Left renal cortex interstitium (tissue), 4 donors: ENCODE data around the gene ZDHHC8. TPM values are rescaled to one million over a fixed set of nuclear protein-coding genes. Genes with fewer than 3 reads are reported as not detected.

Source experiments
- DNase-seq, 4 donors: peaks; one replicate each; pipeline ENCODE4 v3.0.0-alpha.2; 2013; ENCODE audit warnings: low read depth in 4 of 4, low spot score in 2 of 4, missing footprints in 1 of 4
- polyA plus RNA-seq, 4 donors: library from polyadenylated mRNA; unstranded; fragments of 120-200 nt; gene quantifications; one replicate each; pipeline ENCODE4 v1.2.1, GENCODE V29; 2013; ENCODE audit not compliant: insufficient read length in 4 of 4

Gene ZDHHC8
- polyA plus RNA-seq, 4 donors, result 30.0 to 67.6 (median 49.2) TPM

DNA sequence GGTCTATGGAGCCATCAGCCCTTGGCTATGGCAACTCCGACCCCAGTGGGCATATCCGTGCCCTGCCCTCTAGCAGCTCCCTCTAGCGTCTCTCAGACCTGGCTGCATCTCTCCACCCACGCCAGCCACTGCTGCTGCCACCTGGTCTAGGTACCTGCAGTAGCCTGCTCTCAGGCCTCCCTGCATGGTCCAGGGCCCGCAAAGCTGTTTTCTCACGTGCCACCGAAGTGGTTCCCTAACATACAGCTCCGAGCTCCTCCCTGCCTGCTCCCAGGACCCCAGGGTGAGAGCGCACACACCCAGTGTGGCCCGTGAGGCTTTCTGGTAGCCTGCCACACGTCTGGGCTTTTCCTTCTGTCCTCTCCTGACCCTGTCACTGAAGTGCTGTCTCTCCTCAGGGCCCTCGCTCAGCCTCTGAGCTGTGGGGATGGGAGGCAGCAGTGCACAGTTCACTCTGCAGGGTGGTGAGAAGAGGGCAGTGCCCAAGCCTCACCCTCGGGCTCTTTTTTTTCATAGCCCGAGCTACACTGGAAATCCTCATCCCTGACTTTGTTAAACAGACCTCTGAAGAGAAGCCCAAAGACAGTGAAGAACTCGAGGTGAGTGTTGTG, 37.3 kb upstream of the ZDHHC8 start:
- no peak for DNase-seq

DNA sequence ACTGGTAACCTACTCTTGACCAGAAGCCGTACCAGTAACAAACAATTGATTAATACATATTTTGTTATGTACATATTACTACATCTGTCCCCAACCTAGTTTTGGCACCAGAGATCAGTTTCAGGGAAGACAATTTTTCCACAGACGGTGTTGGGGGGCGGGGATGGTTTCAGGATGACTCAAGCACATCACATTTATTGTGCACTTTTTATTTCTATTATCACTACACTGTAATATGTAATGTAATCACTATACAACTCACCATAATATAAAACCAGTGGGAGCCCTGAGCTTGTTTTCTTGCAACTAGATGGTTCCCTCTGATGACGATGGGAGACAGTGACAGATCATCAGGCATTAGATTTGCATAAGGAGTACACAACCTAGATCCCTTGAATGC, 36.1 kb upstream of the ZDHHC8 start:
- DNase-seq, result no peak

DNA sequence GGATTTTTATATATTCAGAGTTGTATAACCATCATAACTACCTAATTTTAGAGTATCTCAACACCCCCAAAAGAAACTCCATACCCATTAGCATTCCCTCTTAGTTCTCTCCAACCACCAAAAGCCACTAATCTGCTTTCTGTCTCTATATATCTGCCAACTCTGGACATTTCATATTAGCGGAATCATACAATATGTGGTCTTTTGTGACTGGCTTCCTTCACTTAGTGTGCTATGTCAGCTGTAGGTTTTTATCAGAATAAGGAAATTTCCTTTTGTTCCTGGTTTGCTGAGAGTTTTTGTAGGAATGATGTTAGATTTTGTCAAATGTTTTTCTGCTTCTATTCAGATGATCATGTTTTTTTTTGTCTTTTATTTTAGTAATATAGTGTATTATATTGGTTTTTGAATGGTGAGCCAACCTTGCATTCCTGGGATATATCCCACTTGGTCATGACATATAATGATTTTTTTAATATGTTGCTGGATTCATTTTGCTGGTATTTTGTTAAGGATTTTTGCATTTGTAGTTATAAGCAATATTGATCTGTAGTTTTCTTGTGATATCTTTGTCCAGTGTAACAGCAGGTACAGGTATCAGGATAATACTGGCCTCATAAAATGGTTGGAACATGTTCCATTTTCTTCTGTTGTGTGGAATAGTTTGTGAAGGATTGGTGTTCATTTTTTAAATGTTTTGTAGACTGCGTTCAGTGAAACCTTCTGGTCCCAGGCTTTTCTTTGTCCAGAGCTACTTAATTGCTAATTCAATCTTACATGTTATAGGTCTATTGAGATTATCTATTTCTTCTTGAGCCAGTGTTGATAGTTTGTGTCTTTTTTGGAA, 34.8 kb upstream of the ZDHHC8 start:
- DNase-seq, result no peak

DNA sequence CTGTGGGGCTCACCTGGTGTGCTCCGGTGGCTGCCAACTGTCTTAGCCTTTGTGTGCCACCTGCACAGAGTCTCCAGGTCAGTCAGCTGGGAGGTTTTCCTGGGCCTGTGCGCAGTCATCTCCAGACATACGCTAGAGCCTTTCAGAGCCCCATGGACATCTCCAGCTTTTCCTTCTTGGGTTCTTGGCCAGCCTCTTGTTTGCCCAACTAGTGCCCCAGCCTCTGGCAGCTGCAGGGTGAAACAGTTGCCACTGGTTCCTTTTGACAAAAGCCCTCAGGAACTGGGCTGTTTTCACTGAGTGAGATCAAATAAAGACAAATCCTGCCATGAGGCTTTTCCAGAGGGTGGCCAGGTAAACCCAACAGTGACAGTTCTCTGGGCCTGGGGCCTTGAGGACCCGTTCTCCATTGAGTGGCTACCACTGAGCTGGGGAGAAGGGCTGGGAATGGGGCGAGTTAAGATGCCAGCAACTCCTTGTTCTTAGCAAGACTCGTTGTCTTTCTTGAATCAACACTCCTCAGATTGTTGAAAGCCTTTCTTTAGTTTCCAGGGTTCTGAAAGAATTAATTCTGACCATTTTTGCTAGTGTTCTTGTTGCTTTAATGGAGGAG, 32.4 kb upstream of the ZDHHC8 start:
- no peak for DNase-seq

DNA sequence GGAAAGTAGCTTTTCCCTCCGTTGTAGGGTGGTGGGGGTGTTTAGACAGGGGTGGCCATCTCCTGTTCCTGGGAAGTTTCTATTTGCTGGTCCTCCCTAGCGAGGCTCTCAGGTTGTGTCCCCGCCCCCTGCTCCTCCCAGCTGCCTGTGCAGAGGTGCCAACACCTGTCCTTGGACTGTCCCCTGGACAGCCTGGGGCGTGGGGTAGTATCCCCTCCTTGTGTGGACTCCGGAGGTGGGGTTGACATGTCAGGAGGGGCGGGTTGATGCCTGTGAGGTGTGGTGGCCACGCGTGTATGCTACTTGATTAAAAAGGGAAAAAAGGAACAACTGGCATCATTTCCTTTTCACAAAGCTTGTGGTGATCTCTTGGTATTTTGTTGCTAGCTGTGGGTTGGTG, 30.0 kb upstream of the ZDHHC8 start:
- no peak for DNase-seq

DNA sequence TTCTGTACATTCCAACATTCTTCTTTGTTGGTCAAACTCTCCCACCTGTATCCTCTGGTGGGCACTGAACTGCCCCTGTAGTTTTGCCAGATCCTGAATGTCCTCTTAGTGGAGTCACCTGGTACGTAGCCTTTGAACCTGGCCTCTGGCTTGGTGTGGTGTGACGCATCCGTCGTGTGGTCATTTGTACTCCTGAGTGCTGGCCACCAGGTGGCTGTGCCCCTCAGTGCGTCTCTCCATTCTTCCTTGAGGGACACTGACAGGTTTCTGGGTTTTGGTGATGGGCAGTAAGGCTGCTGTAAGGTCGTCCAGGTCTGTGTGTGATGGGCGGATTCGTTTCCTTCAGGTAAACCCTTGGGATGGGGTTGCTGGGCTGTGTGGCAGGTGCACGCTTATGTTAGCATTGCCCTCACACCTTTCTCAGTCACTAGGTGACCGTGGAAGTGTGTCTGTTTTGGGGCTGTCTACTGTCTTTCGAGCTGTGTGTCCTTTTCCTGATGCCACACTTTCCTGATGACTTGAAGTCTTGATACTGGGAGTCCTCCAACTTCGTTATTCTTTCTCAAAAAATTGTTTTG, 29.3 kb upstream of the ZDHHC8 start:
- no peak for DNase-seq

DNA sequence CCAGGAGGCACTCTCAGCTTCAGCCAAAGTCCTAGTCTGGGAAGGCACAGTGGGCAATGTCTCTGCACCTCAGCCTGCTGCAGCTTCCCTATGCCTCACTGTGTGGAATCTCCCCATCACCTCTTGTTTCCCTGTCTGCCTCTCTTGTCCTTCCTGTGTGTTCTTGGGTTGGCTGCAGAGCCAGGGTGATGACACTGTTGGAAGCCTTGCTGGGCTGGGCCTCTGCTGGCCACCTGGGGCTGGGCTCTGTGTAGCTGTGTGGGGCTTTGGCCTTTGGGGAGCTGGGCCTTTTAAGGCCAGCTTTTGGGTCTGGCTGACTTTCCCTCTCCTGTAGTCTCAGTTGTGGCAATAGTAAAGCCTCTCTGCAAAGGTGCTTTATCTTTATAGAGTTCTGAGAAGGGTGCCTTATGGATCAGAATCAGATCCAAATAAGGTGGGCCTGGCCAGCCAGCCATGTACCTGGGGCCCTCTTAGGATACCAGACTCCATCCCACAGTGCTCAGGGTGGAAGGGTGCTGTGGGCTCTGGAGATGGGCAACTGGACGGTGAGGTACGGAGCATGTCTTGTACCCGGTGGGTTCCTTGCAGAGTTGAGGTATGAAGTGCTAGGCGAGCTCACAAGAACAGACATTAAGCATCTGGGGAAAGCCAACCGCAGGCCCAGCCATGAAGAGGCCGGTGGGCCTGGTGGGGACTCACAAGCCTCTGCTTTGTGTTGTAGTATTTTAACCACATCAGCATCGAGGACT, 26.0 kb upstream of the ZDHHC8 start:
- no peak for DNase-seq

DNA sequence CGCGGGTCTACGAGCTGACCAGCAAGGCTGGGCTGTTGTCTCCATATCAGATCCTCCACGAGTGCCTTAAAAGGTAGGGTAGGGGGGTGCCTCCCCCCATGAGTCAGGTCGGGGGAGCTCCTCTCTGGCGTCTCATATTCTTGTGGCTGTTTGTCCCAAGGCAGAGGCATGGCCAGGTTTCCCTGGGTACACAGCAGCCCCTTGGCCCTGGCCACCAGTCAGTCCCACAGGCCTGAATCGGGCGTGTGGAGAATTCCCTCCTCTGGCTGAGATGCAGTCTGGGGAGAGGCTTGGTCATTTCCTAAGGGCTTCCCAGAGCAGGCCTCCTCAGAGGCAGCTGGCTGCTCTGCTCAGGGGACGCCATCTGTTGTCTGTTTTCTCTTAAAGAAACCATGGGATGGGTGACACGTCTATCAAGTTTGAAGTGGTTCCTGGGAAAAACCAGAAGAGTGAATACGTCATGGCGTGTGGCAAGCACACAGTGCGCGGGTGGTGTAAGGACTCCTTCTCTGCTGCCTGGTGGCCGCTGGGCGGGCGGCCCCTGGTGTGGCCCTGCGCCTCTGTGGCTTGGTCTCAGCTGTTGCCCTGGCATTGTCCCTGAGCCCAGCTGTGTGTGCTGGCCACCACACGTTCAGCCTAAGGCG, 25.3 kb upstream of the ZDHHC8 start:
- no peak for DNase-seq

DNA sequence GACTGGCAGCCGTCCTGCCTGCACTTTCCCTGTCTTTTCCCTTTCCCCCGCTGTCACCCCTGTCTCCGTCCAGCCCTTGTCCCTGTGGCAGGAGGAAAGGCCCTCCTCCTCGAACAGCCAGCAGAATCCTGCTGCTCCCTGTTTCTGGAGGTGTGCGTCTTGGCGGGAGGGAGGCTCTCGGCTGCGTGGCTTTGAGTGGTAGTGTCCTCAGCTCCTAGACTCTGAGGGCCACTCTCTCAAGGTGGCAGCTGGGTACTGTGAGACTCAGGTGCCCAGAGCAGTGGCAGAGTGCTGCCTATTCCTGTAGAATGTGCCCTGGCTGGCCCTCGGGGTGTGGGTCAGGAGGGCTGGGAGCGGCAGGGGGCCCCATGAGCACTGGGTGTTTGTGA, 24.8 kb upstream of the ZDHHC8 start:
- DNase-seq, result no peak

DNA sequence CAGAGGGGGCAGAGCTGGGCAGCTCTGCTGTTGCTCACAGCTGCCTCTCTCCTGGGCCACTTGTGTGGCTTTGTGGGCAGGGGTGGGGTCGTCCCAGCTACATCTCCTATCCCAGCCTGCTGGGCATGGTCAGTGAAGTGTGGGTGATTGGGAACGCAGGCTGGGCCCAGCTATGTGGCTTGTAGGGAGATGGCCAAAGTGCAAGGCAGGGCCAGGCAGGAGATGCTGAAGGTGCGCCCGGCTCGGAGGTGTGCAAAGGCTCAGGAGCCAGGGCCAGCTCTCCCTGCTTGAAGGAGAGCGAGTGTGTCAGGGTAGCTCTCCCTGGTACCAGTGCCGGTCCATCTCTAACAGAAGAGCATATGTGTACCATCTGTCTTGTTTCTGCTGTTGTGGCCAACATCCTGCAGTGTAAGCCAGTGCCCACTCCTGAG, 24.1 kb upstream of the ZDHHC8 start:
- no peak for DNase-seq

DNA sequence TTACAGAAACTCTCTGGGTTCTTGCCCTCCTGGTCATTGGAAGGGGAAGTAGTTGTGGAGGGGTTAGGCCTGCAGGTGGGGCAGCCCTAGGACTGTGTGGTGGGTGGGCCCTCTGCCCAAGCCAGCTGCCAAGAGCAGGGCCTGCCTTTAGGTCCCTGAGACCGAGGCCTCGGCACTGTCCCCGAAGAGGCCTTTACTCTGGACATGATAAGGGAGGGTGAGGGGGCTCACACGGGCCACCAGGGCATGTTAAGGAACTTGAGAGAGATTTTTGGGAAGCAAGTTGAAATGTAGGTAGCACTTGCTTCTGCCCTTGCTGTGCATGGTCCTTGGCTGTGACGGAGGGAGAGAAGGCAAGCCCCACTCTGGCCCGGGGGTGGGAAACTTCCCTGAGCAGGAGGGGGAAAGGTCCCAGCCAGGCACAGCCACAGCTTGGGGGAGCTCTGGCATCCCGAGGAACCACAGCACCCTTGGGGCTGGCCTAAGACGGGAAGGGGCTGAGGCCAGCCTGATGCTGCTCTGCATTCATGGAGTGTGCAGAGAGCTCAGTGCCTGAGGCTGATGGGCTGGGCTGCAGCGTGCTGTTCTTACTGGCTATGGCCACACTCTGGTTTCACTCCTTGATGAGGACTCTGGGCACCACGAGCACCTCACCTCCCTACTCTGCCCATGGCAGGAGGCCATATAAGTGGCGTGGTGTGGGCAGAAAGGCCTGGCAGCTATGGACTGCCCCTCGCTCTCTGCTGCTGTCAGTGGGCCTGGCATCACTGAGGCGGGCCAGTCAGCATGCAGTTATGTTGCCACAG, 23.4 kb upstream of the ZDHHC8 start:
- DNase-seq, result no peak

DNA sequence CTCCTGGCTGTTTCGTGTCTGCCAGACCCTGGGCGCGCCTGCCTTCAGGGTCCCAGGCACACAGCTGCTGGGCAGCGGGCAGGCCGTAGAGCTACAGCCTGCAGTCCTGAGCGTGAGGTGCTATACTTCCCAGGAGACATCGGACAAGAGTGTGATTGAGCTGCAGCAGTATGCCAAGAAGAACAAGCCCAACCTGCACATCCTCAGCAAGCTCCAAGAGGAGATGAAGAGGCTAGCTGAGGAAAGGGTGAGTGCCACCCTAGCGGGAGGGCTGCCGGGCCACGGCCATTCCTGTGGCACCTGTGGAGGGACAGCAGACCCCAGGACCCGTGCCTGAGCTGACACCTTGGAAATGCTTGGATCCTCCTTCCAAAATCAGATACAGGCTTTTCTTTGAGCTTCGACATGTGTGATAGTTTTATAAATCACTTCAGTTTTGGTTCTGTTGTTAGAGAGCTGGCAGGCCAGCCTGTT, 22.8 kb upstream of the ZDHHC8 start:
- no peak for DNase-seq

DNA sequence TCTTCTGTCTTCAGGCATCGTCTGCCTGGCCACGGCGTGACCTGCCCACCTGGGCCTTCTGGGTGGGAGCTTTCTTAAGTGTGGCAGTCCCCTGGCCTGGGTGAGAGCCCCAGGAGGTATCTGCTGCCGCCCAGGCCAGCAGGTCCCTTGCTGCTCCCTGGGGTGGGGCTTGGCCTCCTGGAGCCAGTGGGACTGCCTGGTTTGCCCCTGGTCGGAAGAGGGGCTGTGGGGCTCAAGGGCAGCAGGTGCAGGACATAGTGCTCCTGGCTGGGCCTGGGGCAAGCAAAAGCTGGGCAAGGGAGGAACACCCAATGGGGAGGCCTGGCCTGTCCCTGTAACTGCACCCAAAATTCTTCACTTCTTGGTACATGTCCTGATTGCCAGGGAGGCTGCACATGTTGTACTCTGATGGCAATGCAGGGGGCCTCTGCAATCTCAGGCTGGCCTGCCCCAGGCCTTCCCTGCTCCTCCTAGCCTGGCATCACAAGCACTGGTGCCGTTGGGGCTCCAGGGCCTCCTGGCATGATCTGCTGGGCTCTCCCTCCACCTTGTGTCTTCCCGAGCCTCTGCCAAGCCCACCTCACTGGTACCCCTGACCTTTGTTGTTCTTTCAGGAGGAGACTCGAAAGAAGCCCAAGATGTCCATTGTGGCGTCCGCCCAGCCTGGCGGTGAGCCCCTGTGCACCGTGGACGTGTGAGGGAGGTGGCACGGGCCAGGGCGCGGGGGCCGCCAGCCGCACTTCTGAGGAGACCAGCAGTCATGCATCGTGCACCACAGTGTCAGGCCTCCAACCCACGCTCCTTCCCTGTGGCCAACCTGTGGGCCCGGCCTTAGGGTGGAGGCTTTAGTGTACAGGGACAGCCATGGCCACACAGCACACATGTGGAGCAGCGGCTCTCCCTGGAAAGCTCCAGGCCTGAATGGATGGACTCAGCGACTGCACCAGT, 21.9 kb upstream of the ZDHHC8 start:
- no peak for DNase-seq

DNA sequence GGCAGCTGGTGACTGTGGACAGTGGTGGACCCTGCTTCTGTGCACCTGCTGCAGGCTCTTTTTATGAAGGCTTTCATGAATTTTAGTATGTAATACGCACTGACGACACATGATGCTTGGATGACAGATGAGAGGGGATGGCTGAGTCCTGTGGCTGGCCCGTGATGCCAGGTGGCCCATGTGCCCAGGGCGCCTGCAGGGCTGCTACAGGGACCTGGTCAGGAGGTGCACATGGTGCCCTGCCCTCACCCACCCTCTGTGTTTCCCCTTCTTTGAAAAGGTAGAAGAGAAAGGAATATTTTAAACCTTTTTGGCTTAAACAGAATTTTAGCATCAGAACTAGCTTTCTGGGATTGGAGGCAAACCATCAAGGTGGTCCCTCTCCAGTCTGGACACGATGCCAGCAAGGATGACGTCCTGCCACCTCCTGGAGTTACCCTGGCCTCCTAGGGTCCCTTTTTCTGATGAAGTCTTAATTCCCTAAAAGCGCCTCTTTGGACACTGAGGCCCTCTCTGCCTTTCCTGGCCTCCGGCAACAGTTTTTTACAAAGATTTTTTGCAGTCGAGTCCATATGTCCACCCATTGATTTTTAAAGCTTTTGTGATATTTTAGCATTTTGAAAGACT, 21.1 kb upstream of the ZDHHC8 start:
- DNase-seq, result no peak

DNA sequence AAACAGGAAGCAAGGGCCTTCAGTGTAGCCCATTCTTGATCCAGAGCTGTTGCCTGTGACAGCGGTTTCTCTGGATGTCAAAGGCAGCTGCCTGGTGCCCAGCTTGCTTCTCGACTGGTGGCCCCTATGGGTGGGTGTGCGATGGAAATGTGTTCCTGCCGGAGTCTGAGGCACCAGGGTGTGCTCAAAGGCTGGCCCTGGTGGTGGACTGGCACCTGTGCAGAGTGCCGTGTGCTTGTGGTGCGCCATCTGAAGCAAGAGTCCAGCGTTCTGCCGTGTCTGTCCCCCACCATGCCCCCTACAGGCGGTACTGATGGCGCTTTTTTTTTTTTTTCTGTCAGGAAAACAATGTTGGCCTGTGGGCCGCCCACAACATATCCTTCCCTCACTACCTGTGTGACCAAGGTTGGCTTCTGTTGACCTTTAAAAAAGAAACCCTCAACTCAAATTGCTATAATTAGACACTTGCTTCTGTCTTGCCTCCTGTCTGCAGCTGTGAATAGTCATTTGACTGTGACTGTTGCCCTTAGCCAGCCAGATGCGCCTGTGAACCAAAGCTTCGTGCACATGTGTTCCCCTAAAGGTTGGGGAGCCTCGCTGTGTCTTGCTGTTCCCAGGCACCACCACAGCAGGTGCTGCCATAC, 20.4 kb upstream of the ZDHHC8 start:
- no peak for DNase-seq

DNA sequence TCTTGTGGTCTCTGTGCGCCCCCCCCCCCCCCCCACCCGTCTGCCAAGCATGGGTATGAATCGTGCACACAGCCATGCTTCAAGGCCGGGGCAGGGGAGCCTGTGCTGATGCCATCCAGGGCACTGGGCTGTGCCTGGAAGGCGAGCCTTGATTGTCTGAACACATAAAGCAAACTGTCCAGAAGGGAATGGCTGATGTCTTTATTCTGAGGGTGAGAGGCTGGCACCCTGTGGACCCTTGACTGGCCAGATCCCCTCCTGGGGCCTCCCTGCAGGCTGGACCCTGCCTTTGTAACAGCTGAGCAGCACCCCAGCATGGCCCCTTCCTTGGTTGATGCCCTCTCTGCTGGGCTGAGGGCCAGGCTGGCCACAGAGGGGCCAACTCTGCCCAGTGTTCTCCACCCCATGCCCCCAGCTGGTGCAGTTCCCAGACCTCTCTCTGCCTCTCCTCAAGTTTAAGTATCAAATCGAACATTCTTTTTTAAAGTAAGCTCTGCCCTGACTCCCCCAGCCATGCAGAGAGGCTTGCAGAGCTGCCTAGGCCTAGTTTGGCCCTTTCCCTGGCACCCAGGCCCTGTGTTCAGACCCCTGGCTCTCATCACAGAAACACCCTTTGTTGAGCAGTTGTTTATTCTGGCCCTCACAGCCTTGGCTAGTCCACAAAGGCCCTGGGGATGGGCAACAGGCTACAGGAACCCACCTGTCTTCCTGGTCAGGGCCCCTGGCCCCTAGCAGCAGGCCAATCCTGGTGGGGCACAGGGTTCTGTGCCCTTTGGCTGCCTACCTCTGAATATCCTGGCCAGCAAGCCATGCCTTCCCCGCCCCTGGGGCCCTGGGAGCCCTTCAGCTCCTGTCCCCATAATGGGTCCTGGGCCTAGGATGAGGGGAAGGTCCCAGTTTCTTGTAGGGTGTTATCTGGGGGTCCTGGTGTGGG, 19.6 kb upstream of the ZDHHC8 start:
- DNase-seq, result no peak
